GM18505 (cell line): ENCODE measurements around the gene FAH.
"Not testable (repeated sequence)": the region's sequence is repeated elsewhere in the genome, so short reads cannot be mapped to it uniquely, and the experiment has no call there.

ENCODE experiments used
- ATAC-seq: cut with Tn5 transposase; IDR thresholded peaks from one replicate; pipeline ENCODE4 v1.9.1; 2021; ENCODE audit not compliant: unreplicated experiment
- POLR2A ChIP-seq: IDR thresholded peaks from 4 replicates; pipeline ENCODE4 v1.6.1; 2011; ENCODE audit warnings: borderline replicate concordance; ENCODE audit not compliant: insufficient read depth, insufficient read length; ENCODE audit errors: extremely low read depth

Gene FAH

DNA sequence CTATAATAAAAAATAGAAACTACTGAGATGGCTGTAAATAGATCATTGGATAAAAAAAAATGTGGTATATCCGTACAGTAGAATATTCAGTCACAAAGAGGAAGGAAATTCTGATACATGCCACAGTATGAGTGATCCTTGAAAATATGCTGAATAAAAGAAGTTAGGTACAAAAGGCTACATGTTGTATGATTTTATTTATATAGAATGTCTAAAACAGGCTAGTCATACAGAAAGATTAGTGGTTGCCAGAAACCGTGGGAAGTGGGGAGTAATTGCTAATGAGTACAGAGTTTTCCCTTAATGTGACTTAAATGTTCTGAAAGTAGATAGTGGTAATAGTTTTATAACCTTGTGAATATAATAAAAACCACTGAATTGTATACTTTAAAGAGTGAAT lies 24.9 kb upstream of the FAH start:
- TF ChIP-seq POLR2A: no peak
- no peak for ATAC-seq

DNA sequence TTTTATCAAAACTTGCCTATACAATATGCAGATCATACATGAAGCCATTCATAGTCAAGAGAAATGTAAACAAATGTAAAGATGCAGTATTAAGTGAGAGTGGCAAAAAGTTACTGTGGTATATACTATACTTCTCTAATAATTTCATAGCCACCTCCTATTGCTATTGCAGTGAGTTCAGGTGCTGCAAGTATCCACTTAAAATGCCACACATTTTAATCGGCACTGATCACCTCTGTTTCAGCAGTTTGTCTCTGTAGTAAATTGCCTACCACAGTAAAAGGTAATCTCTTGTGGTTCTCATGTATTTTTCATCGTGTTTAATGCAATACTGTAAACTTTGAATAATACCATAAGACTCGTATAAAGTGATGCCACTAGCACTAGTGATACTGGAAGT lies 20.4 kb upstream of the FAH start:
- no peak for TF ChIP-seq POLR2A
- ATAC-seq: no peak

- no peak for TF ChIP-seq POLR2A
- ATAC-seq: no peak
These were observed 15.9 kb upstream of the FAH start for GRCh38 chr15:80136854-80137253.

DNA sequence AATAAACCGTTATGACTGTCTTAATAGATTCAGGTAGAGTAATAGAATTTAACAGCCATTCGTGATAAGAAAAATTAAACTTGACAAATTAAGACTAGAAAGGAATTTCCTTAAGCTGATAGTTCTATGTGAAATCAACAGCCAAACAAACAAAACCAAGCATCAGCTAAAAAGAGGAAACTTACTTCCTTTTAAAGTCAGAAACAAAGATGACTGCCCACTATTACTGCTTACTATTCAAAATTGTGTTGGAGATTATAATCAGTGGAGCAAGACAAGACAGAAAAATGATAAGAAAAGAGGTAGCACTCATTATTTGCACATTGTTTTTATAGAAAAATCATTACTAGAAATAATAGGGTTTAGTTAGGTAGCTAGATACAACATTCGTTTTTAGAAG lies 13.8 kb upstream of the FAH start:
- ATAC-seq: no peak

DNA sequence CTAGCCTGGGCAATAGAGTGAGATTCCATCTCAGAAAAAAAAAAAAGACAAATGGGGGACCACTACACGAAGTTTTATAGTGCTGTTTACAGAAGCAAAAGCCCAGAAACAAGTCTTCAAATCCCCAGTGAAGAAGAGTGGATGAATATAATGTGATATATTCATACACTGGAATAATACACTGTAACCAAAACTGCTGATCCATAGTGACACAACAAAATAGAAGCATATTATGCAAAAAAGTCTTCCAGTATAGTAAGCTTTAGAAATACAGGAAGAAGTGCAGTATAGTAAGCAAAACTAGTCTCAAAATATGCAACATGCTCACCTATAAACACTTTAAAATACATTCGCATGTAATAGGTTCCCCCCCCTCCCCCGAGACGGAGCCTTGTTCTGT lies 11.9 kb upstream of the FAH start:
- ATAC-seq: no peak
- no peak for TF ChIP-seq POLR2A

More for the DNA sequence above, 13.8 kb upstream of the FAH start:
- TF ChIP-seq POLR2A: no peak

DNA sequence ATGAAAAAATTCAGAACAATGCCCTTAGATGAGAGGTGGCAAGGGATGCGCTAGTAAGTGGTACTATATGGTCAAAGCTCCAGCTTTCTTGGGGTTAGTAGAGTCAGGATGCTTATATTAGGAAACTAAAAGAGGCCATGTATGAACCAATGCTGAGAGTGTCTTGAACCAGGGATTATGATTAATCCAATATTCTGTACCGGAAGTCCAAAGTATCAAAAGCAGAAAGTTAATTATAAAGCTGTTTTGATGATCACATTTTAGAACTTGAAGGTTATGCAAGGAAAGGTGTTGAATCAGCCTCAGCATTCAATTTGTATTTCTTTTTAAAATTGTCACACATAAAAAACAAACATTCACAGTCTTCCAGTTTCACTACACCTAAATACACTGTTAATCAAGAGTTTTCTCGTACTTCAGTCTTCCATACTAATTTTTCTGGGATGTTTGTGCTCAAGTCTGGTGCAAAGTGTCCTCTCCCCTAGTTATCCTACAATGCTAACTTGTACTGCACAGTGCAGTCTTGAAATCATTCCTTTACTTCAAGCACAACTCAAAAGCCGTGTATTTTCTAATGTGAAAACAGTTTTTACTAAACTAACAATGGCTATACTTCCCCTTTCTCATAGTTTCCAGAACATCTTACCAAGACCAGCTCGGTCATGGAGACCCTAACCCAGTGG lies 10.7 kb upstream of the FAH start:
- TF ChIP-seq POLR2A: no peak
- ATAC-seq: no peak

GRCh38 chr15:80142646-80143045 lies 10.2 kb upstream of the FAH start:
- no peak for TF ChIP-seq POLR2A
- no peak for ATAC-seq

- no peak for TF ChIP-seq POLR2A
- ATAC-seq: no peak
These were observed 1.7 kb upstream of the FAH start for GRCh38 chr15:80151148-80151547.

DNA sequence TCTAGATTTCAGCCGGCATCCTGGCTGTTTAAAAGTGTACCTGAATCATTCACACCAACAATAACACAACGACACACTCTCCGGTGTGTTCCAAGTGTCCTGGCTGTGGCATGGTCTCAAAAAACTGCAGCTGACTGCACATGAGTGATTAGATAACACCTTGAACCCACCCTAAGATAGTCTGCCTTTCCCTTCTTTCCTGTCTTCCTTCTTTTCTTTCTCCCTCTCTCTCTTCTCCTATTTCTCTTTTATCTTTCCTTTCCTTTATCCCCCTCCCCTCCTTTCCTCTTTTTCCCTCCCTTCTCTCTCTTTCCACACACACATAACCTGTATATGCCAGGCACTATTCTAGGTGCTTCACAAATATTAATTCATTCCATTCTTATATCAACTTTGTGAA lies 1.2 kb upstream of the FAH start:
- no peak for TF ChIP-seq POLR2A
- no peak for ATAC-seq

GRCh38 chr15:80152180-80152895 lies 461 bp upstream of the FAH start:
- TF ChIP-seq POLR2A: no peak
- ATAC-seq: peak; percentile 59

GRCh38 chr15:80153900-80154299 lies 1.1 kb downstream of the FAH start:
- no peak for TF ChIP-seq POLR2A
- ATAC-seq: no peak

DNA sequence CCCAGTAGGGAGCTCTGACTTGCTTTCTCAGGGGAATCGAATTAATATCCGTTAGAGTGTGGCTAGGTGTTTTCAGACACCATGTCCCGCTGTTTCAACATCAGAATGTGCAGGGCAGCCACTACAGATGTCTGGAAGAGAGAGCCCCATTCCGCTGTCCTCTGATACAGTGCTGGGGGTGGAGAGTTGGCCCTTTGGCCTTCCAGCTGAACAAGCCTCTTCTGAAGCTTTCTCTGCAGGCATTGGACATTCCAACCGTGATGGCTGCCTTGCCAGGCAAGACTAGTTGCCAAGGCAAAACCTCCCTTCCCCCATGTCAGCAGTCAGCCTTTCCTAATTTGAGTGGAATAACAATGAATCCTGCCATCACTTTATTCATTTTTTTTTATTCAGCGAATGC lies 1.5 kb downstream of the FAH start:
- ATAC-seq: no peak
- TF ChIP-seq POLR2A: no peak

- ATAC-seq: no peak
- TF ChIP-seq POLR2A: no peak
These were observed 2.2 kb downstream of the FAH start for GRCh38 chr15:80155001-80155377.

DNA sequence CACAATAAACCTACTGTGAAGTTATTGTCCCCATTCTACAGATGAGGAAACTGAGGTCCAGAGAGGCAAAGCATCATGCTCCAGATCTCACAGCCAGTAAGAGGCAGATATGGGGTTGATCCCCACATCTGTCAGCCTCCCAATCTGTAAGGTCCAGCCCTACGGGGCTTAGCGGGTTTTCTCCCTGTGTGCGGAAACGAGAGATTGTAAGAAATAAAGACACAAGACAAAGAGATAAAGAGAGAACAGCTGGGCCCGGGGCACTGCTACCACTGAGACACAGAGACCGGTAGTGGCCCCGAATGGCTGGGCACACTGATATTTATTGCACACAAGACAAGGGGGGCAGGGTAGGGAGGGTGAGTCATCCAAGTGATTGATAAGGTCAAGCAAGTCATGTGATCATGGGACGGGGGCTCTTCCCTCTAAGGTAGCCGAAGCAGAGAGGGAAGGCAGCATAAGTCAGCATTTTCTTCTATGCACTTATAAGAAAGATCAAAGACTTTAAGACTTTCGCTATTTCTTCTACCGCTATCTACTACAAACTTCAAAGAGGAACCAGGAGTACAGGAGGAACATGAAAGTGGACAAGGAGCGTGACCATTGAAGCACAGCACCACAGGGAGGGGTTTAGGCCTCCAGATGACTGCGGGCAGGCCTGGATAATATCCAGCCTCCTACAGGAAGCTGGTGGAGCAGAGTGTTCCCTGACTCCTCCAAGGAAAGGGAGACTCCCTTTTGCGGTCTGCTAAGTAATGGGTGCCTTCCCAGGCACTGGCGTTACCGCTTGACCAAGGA lies 2.8 kb downstream of the FAH start:
- ATAC-seq: not testable (repeated sequence)
